Stimulated activated CD8-positive, alpha-beta memory T cell treated with anti-CD3 and anti-CD28 coated beads, Interleukin-7, amount 100 ng/mL, for 48 hours (primary cell): ENCODE results near the gene SCGB2A2.

Source experiments
- DNase-seq, 2 donors: peaks; one replicate each; pipeline ENCODE4 v3.0.0-alpha.2; 2020; ENCODE audit warnings: low read depth in 1 of 2; ENCODE audit errors: extremely low read depth in 1 of 2

Gene SCGB2A2

GRCh38 chr11:62298975-62299374, 29.0 kb downstream of the SCGB2A2 start, which contains the start of gene SCGB1D4:
Gene SCGB1D4 (minus strand): TSS chr11:62299075. CDS start chr11:62299010, 65 bp downstream.
- DNase-seq = no peak

GRCh38 chr11:62306227-62306626, 36.3 kb downstream of the SCGB2A2 start:
- no peak for DNase-seq

- DNase-seq = no peak
Observed at GRCh38 chr11:62307950-62308349, 38.0 kb downstream of the SCGB2A2 start.

- no peak for DNase-seq
Observed at GRCh38 chr11:62309991-62310390, 40.0 kb downstream of the SCGB2A2 start.

GRCh38 chr11:62315431-62315830, 45.5 kb downstream of the SCGB2A2 start:
- no peak for DNase-seq

GRCh38 chr11:62322524-62322923, 52.6 kb downstream of the SCGB2A2 start:
- DNase-seq = no peak
